ENCODE data around the gene DYNLT1. TPM values are rescaled to one million over a fixed set of nuclear protein-coding genes. Genes with fewer than 3 reads are reported as not detected.

DYNLT1 gene
- total and polyA plus RNA-seq, 2 of the 13 experiments (the other 11 are each of a cell fraction or from before 2014, with no cell fraction given) = 108 to 171 TPM

DNA sequence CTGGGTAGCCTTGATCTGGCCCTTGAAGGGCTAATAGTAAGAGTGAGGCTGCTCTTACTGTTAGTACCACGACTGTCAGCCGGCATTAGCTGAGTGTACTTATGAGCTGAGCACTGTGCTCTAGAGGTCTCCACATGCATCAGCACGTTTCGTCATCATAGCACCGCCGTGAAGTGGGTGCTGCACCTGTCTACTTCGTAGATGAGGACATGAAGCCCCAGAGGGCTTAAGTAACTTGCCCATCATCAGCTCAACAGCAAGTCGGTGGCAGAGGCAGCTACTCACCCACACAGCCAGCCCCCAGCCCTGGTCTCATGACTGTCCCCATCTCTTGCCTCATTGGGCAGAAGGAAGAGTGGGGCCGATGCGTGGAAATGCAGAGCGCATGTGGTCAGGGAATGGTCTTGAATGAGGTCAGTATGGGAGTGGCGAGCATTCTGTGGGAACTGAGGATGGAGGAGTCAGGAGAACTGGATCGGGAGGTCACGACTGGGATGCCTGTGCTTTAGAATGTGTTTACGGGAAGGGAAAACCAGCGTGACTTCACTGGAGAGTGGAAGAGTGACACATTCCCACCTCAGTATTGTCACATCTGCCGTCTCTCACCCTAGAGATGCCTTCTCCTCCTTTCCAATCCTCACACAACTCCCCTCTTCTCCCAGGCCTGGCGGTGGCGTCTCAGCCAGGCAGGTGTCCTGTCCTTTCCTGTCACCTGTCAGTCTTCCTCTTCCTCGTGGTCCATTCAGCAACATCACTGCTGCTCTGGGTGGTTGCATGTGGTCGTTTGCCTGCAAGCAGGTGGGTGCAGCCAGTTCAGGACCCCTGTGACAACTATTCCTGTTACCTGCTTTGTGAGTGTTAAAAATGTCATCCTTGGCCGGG, 11.3 kb upstream of the DYNLT1 start (continued):
- TF ChIP-seq, protein P1, sequence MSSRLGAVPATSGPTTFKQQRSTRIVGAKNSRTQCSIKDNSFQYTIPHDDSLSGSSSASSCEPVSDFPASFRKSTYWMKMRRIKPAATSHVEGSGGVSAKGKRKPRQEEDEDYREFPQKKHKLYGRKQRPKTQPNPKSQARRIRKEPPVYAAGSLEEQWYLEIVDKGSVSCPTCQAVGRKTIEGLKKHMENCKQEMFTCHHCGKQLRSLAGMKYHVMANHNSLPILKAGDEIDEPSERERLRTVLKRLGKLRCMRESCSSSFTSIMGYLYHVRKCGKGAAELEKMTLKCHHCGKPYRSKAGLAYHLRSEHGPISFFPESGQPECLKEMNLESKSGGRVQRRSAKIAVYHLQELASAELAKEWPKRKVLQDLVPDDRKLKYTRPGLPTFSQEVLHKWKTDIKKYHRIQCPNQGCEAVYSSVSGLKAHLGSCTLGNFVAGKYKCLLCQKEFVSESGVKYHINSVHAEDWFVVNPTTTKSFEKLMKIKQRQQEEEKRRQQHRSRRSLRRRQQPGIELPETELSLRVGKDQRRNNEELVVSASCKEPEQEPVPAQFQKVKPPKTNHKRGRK (CRISPR knock-in tag; IDR thresholded peaks at IDR 0.05) = no peak
- TF ChIP-seq, protein P2, sequence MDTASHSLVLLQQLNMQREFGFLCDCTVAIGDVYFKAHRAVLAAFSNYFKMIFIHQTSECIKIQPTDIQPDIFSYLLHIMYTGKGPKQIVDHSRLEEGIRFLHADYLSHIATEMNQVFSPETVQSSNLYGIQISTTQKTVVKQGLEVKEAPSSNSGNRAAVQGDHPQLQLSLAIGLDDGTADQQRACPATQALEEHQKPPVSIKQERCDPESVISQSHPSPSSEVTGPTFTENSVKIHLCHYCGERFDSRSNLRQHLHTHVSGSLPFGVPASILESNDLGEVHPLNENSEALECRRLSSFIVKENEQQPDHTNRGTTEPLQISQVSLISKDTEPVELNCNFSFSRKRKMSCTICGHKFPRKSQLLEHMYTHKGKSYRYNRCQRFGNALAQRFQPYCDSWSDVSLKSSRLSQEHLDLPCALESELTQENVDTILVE (CRISPR knock-in tag; IDR thresholded peaks at IDR 0.05) = no peak
- TF ChIP-seq EP300 (IDR thresholded peaks at IDR 0.05; ENCODE audit: low read depth in 2 of 2, low read length in 2 of 2) (no peak), EP300 (CRISPR knock-in tag; IDR thresholded peaks at IDR 0.05; ENCODE audit: borderline replicate concordance) (no peak), FOXA3 (CRISPR knock-in tag; IDR thresholded peaks at IDR 0.05) (no peak), PTBP1 (IDR thresholded peaks at IDR 0.05; ENCODE audit: low read depth, low read length, poor library complexity, severe bottlenecking) (no peak), ZNF891 (CRISPR knock-in tag; IDR thresholded peaks at IDR 0.05) (peak; percentile 35; the same call in 1 of the 2 replicates), RXRB (CRISPR knock-in tag; IDR thresholded peaks at IDR 0.05; ENCODE audit: borderline replicate concordance) (no peak), RNF2 (conservative IDR thresholded peaks at IDR 0.05; ENCODE audit: low read depth) (no peak), ZFP41 (CRISPR knock-in tag; IDR thresholded peaks at IDR 0.05; ENCODE audit: borderline replicate concordance) (no peak), AGO1 (IDR thresholded peaks at IDR 0.05; ENCODE audit: low read depth, low read length, poor library complexity, severe bottlenecking) (no peak)
- TF ChIP-seq, protein P3, sequence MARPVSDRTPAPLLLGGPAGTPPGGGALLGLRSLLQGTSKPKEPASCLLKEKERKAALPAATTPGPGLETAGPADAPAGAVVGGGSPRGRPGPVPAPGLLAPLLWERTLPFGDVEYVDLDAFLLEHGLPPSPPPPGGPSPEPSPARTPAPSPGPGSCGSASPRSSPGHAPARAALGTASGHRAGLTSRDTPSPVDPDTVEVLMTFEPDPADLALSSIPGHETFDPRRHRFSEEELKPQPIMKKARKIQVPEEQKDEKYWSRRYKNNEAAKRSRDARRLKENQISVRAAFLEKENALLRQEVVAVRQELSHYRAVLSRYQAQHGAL (CRISPR knock-in tag; IDR thresholded peaks at IDR 0.05; ENCODE audit: not compliant biosample characterization) = no peak
